AG04450 (cell line): ENCODE measurements around the gene ZBED2. TPM values are rescaled to one million over a fixed set of nuclear protein-coding genes. Genes with fewer than 3 reads are reported as not detected.

ENCODE experiments used
- CTCF ChIA-PET: fragments of 300-600, 350-600 bp; formaldehyde crosslinking; extraction: SDS; loops from one replicate; lab custom pipeline; 2022; ENCODE audit warnings: antibody characterized with exemption, inconsistent platforms; lab: Charles Lee
- POLR2A ChIA-PET: fragments of 350-600 bp; formaldehyde crosslinking; extraction: SDS; loops from one replicate; lab custom pipeline; 2021; ENCODE audit warnings: antibody characterized with exemption, inconsistent platforms; lab: Yijun Ruan, JAX
- DNase-seq: peaks from one replicate; pipeline ENCODE4 v3.0.0-alpha.2; 2011; ENCODE audit warnings: low read depth, low spot score
- H3K27ac ChIP-seq: one replicate; pipeline ENCODE4 v1.5.1; 2012; ENCODE audit warnings: low read depth, low read length, control low read depth
- H3K27me3 ChIP-seq: one replicate; pipeline ENCODE4 v1.6.0; 2012; ENCODE audit warnings: low read length; ENCODE audit not compliant: control insufficient read depth, insufficient read depth
- H3K4me3 ChIP-seq: 2 replicates; pipeline ENCODE4 v1.5.1; 2011; ENCODE audit warnings: mild to moderate bottlenecking, low read depth, low read length, control low read depth
- H3K9me3 ChIP-seq: 2 replicates; pipeline ENCODE4 v1.5.1; 2012; ENCODE audit warnings: low read length; ENCODE audit not compliant: control insufficient read depth, insufficient read depth
- polyA plus RNA-seq: library from polyadenylated mRNA; depleted of rRNA; stranded (reverse); fragments of >200 nt; gene quantifications from 2 replicates; pipeline ENCODE4 v1.2.3, GENCODE V29; 2011
- TF ChIP-seq, protein P1 (sequence below): IDR thresholded peaks from 2 replicates; pipeline ENCODE4 v1.5.1; 2011; ENCODE audit warnings: low read depth, low read length, control low read depth, inconsistent platforms

Gene ZBED2
- polyA plus RNA-seq, 1 experiment, result 0.14 TPM

DNA sequence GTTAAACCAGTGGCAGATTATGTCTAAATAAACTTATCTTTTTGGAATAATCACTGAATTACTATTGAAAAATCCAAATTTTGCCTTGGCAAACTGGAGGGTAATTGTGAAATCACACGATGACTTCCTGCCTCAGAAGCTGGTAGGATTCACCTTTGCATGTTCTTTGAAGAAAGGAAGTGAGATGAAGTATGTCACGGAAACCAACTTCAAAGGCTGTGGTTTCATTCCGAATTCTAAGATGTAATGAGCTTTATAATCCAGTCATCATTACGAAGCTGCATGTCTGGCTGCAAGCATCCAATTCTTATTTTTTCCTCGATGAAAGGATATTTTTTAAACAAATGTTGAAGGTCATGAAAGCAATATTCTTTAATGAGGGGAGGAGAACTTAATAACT is 15.0 kb upstream of the ZBED2 start:
- Histone ChIP-seq H3K4me3 (no peak overlapping the region), H3K27me3 (no peaks in the 10 kb centered on the region), H3K9me3 (no peaks in the 10 kb centered on the region), H3K27ac (no peak overlapping the region)
- TF ChIP-seq, protein P1, sequence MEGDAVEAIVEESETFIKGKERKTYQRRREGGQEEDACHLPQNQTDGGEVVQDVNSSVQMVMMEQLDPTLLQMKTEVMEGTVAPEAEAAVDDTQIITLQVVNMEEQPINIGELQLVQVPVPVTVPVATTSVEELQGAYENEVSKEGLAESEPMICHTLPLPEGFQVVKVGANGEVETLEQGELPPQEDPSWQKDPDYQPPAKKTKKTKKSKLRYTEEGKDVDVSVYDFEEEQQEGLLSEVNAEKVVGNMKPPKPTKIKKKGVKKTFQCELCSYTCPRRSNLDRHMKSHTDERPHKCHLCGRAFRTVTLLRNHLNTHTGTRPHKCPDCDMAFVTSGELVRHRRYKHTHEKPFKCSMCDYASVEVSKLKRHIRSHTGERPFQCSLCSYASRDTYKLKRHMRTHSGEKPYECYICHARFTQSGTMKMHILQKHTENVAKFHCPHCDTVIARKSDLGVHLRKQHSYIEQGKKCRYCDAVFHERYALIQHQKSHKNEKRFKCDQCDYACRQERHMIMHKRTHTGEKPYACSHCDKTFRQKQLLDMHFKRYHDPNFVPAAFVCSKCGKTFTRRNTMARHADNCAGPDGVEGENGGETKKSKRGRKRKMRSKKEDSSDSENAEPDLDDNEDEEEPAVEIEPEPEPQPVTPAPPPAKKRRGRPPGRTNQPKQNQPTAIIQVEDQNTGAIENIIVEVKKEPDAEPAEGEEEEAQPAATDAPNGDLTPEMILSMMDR, result no peak
- DNase-seq, result no peak
- CTCF ChIA-PET, result interaction anchor here (0.5 kb wide), 1 partner anchor 58 kb away, joined by 3 read pairs; no protein-coding TSS in a partner anchor
- POLR2A ChIA-PET, result no interaction called here

DNA sequence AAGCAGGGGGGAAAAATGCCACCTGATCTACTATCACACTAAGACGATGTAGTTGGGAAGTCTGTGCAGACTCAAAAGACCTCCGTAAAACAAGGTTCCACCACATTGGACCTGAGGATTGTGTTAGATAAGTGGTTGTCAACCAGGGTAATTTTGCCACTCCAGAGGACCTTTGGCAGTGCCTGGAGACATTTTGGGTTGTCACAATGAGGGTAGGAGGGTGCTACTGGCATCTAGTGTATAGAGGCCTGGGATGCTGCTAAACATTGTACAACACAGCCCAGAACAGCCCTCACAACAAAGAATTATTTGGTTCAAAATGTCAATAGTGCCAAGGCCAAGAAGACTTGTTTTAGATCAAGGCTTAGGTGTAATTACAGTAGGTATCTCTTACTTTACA is 14.6 kb upstream of the ZBED2 start:
- no peak overlapping the region for H3K4me3 ChIP-seq
- TF ChIP-seq, protein P1, result no peak
- H3K27ac ChIP-seq, result no peak overlapping the region
- H3K27me3 ChIP-seq, result no peaks in the 10 kb centered on the region
- CTCF ChIA-PET, result no interaction called here
- POLR2A ChIA-PET, result no interaction called here
- no peak for DNase-seq
- no peaks in the 10 kb centered on the region for H3K9me3 ChIP-seq

DNA sequence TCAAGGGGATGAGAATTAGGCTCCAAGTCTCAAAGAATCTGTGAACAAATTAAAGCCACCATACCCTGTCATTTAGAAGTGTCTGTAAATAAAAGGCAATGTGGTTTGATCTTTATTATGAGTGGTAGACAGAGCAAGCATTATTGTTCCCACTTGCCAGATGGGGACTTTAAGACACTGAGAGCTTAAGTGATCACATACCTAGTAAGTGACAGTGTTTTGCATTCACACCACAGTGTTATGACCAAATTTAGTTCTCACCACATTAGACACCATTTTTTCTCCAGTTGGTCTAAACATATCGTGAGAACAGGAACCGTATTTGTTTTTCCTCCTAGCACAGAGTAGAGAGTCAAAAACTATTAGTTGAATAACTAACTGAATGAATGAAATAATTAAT is 13.2 kb upstream of the ZBED2 start:
- DNase-seq, result no peak

DNA sequence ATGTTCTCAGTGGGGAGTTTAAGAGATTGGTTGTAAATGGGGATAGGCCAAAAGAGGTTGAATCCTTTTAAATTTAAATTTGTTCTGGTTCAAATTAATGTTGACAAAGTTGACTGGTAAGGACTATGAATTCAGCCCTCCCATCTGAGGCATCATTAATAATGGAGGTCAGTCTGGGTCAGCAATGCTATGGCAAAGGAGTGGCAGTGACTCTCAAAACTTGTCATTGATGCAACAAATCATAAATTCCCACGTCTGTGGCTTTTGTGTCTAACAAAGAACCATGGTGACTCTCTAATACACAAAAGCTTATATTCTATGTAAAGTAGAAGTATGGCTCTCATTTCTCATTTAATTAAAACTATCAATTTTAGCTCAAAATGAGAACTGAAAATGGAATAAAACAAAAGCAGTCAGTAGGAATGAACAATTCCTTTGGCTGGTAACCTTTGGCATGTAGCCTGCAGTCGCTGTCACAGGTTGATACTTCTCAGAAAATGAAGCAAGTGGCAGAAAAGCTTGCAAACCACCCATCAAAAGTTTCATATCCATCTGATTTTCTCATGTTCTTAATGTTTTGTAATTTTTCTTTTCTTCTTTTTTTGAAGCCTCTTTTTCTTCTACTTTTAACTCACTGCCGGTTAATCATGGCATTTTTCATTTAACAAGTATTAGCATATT is 12.2 kb upstream of the ZBED2 start:
- DNase-seq, result no peak
- TF ChIP-seq, protein P1, result no peak
- POLR2A ChIA-PET, result interaction anchor here (0.6 kb wide), 1 partner anchor 696 kb away, joined by 3 read pairs; no protein-coding TSS in a partner anchor
- Histone ChIP-seq H3K4me3 (no peak overlapping the region), H3K9me3 (no peaks in the 10 kb centered on the region), H3K27me3 (no peaks in the 10 kb centered on the region), H3K27ac (no peak overlapping the region)
- CTCF ChIA-PET, result interaction anchor here (0.6 to 1.4 kb wide), 3 partner anchors 30 to 406 kb away, joined by 3 read pairs; no protein-coding TSS in a partner anchor

More for the DNA sequence above, 13.2 kb upstream of the ZBED2 start:
- Histone ChIP-seq H3K27ac (no peak overlapping the region), H3K4me3 (no peak overlapping the region), H3K9me3 (no peaks in the 10 kb centered on the region), H3K27me3 (no peaks in the 10 kb centered on the region)
- TF ChIP-seq, protein P1, result no peak
- POLR2A ChIA-PET, result no interaction called here
- CTCF ChIA-PET, result no interaction called here

DNA sequence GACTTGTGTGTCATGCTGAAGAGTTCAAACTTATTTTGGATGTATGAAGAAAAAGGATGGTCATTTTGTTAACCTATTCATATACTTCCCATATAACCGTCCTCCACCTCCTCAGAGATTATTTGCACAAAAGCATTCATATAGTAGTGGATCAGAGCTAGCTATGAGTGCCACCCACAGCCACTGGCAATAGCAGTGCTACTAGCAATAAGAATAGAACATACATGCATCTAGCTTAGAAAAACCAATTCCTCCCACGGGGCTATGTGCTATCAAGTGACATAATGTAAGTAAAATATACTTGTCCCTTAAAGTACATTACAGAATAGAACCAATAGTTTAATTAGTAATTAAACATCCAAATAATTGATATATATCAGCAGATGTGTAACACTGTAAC is 10.3 kb upstream of the ZBED2 start:
- H3K4me3 ChIP-seq, result no peak overlapping the region
- no peaks in the 10 kb centered on the region for H3K9me3 ChIP-seq
- ChIA-PET CTCF (interaction anchor here (0.6 to 1.1 kb wide), 2 partner anchors 27 to 109 kb away, joined by 3 read pairs; no protein-coding TSS in a partner anchor), POLR2A (interaction anchor here (0.6 kb wide), 1 partner anchor 294 kb away, joined by 3 read pairs; no protein-coding TSS in a partner anchor)
- TF ChIP-seq, protein P1, result no peak
- no peak for DNase-seq
- no peaks in the 10 kb centered on the region for H3K27me3 ChIP-seq
- H3K27ac ChIP-seq, result no peak overlapping the region
